K562 (cell line): ENCODE results near the gene SLC25A42. TPM values are rescaled to one million over a fixed set of nuclear protein-coding genes. Genes with fewer than 3 reads are reported as not detected.

Source experiments
- BHLHE40 ChIP-seq: IDR thresholded peaks from 2 replicates; pipeline ENCODE4 v1.6.1; 2011; ENCODE audit warnings: low read length, improper control_type of control experiment
- E2F8 ChIP-seq: fragments of 450-650 bp; IDR thresholded peaks from 2 replicates; pipeline ENCODE4 v1.7.1; 2018; ENCODE audit warnings: mild to moderate bottlenecking, low read depth; ENCODE audit not compliant: partially characterized antibody
- HSF4 ChIP-seq: fragments of 250-450 bp; sonication (Bioruptor Pico); IDR thresholded peaks from 2 replicates; pipeline ENCODE4 v2.1.2; 2022; ENCODE audit warnings: mild to moderate bottlenecking, moderate library complexity, borderline replicate concordance
- MAFK ChIP-seq: IDR thresholded peaks from 2 replicates; pipeline ENCODE4 v1.6.1; 2011; ENCODE audit warnings: low read length, improper control_type of control experiment
- OTX1 ChIP-seq: fragments of 450-650 bp; formaldehyde crosslinking; IDR thresholded peaks from 2 replicates; pipeline ENCODE4 v1.4.0; 2022; ENCODE audit warnings: mild to moderate bottlenecking
- RBM39 ChIP-seq: fragments of 200-400 bp; formaldehyde crosslinking; optimal IDR thresholded peaks from 2 replicates; pipeline ENCODE3; 2018; ENCODE audit warnings: low read depth, low read length
- REST ChIP-seq, 2 experiments: fragments of 450-650 bp; formaldehyde crosslinking in 1 of 2; IDR thresholded peaks; 2 replicates each; pipeline versions ENCODE4 v1.4.0 to v1.6.1; 2014 to 2020; ENCODE audit warnings: mild to moderate bottlenecking in 2 of 2, borderline replicate concordance in 1 of 2, low read depth in 1 of 2
- RUNX1 ChIP-seq: sonication (generic); IDR thresholded peaks from 2 replicates; pipeline ENCODE4 v1.6.1; 2016; ENCODE audit warnings: antibody characterized with exemption, low read depth
- SRSF7 ChIP-seq: fragments of 200-400 bp; formaldehyde crosslinking; optimal IDR thresholded peaks from 2 replicates; pipeline ENCODE3; 2017; ENCODE audit warnings: mild to moderate bottlenecking, low read depth, low read length
- U2AF2 ChIP-seq: fragments of 200-400 bp; formaldehyde crosslinking; optimal IDR thresholded peaks from 2 replicates; pipeline ENCODE3; 2017; ENCODE audit warnings: low read depth, mild to moderate bottlenecking, low read length
- ZBTB2 ChIP-seq: fragments of 450-650 bp; IDR thresholded peaks from 2 replicates; pipeline ENCODE4 v1.6.1; 2016; ENCODE audit warnings: antibody characterized with exemption
- ZNF655 ChIP-seq: fragments of 250-450 bp; sonication (Bioruptor Pico); IDR thresholded peaks from 2 replicates; pipeline ENCODE4 v1.5.0; 2021
- ZNF778 ChIP-seq: fragments of 450-650 bp; formaldehyde crosslinking; IDR thresholded peaks from 2 replicates; pipeline ENCODE4 v1.4.0; 2020; ENCODE audit warnings: mild to moderate bottlenecking, moderate library complexity
- ZNF780A ChIP-seq: fragments of 250-450 bp; sonication (Bioruptor Pico); IDR thresholded peaks from 2 replicates; pipeline ENCODE4 v1.5.0; 2021; ENCODE audit warnings: mild to moderate bottlenecking
- polyA plus RNA-seq, 8 experiments: library from polyadenylated mRNA; depleted of rRNA in 4 of 8; stranded (reverse) in 5 of 8; unstranded in 3 of 8; fragments of >200 nt; fragmentation: Nextera tagmentation in 2 of 8; fragmentation: Illumina TruSeq in 1 of 8; extraction: Ambion mirVana in 2 of 8; extraction: Trizol in 1 of 8; gene quantifications; 2 replicates each; pipeline versions ENCODE4 v1.2.1 to v1.2.3, GENCODE V29; 2011 to 2014; ENCODE audit warnings: inconsistent platforms in 1 of 8, missing spikeins in 1 of 8
- total RNA-seq, 7 experiments: library from RNA; depleted of rRNA in 6 of 7; stranded (reverse); fragments of >200 nt in 6 of 7; fragmentation: Illumina TruSeq in 2 of 7; extraction: Trizol in 2 of 7; gene quantifications; 2 replicates each; pipeline versions ENCODE4 v1.2.1 to v1.2.3, GENCODE V29; 2011 to 2021; ENCODE audit warnings: low replicate concordance in 1 of 7

The SLC25A42 gene
- total and polyA plus RNA-seq, 9 of the 15 experiments (the other 6 are each of a cell fraction or from before 2014, with no cell fraction given): 0.59 to 32.2 (median 14.1) TPM

GRCh38 chr19:19059837-19060611 lies 3.8 kb upstream of the SLC25A42 start (continued):
- TF ChIP-seq REST (IDR thresholded peaks at IDR 0.05; ENCODE audit: borderline replicate concordance): peak; percentile 62
- TF ChIP-seq REST (CRISPR knock-in tag; IDR thresholded peaks at IDR 0.05; ENCODE audit: low read depth): no peak
- TF ChIP-seq OTX1 (CRISPR knock-in tag): no peak
- TF ChIP-seq BHLHE40: peak; percentile 56; the same call in 1 of the 2 replicates
- no peak for TF ChIP-seq MAFK
- no peak for TF ChIP-seq ZNF780A (CRISPR knock-in tag)
- no peak for TF ChIP-seq RBM39
- peak; percentile 92 for TF ChIP-seq RUNX1
- no peak for TF ChIP-seq SRSF7
- peak; percentile 57; the same call in 1 of the 2 replicates for TF ChIP-seq ZBTB2
- peak; percentile 28 for TF ChIP-seq E2F8
- TF ChIP-seq U2AF2: no peak
- no peak for TF ChIP-seq ZNF778 (CRISPR knock-in tag)
- TF ChIP-seq HSF4: no peak
- no peak for TF ChIP-seq ZNF655 (CRISPR knock-in tag)
